Measurements from ENCODE around the gene DYNC2H1.

Gene DYNC2H1

DNA sequence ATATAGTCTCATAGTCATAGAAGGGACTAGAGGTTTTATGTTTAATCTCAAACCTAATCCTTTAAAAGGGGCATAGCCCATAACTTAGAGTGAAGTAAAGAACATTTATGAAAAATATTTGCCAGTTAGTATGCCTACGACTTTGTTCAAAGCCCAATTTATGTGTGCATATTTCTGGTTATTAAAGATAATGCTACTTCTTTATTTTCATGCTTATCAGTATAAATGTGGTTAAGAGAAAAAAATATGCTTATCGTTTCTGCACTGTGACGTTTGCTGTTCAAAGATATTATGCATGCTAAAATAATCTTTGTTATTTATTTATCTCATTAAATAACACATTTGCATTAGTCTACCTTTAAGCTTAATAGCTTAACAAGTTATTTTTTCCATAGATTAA lies 343.9 kb downstream of the DYNC2H1 start:
- DNase-seq (ENCODE audit: low read depth in 2 of 2): no peak

DNA sequence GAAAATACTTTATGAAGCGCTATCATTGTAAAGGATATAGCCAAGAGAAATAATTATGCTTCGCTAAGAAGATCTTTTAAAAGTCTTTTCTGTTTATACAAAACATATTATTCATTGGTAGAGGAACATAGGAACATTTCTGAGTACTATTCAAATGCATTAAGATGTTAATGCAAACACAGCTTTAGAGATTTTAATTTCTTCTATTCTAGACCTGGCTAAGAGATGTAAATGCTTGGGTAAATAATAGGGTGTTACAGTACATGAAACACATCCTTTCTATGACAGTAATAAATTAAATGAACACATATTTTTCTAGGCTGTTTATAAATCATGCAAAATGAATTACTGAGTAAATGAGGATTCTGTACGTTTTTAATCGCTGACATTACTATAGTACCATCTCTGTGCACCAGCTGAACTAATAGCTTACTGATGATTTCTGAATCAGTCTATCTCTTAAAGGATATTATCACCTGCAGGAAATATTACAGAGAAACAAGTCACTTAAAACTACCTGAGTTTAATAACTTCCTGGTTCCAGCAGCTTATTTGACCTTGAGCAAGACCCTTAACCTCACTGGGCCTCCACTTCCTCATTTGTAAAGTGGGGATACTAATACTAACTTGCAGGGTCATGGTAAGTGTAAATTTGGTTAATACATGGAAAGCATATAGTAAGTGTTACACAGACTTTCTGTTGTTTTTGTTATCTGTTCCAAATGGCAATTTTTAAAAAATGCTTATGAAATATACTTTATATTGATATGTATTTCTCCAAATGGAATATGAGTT lies 344.9 kb downstream of the DYNC2H1 start:
- no peak for DNase-seq (ENCODE audit: low read depth in 2 of 2)

DNA sequence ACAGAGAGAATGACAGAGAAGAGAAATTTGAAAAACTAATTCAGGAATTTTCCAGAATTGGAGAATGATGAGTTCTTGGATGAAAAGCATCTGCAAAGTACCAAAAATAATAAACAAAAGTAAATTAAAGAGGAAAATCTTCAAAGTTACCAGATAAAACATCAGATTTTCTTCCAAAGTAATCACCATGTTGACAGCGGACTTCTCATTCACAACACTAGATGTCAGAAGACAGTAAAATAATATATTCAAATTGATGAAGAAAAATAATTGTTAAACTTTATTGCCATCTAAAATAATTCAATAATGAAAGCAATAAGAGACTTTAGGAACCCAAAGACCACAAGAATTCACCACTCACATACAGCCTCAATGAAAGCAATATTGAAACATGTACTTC lies 355.2 kb downstream of the DYNC2H1 start:
- no peak for DNase-seq (ENCODE audit: low read depth in 2 of 2)

DNA sequence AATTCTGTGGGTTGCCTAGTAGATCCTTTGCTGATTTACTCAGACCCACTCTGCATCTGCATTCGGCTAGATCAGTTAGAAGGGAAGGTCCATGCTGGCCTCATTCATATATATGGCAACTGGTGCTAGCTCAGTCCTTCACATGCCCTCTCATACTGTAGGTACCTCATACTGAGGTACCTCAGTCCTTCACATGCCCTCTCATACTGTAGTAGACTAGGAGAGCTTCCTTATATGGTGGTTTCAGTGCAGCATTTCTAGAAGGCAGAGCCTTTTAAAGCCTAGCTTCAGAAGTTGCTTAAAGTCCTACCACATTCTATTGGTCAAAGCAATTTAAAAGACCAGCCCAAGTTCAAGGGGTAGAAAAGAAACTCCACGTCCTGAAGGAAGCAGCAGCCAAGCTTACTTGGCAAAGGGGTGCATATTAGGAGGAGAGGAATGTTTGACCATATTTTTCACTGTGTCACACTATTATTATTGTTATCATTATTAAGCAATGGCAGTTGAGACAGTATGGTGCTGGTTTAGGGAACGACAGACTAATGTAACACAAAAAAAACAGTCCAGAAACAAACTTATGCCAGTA lies 356.4 kb downstream of the DYNC2H1 start:
- no peak for DNase-seq (ENCODE audit: low read depth in 2 of 2)

DNA sequence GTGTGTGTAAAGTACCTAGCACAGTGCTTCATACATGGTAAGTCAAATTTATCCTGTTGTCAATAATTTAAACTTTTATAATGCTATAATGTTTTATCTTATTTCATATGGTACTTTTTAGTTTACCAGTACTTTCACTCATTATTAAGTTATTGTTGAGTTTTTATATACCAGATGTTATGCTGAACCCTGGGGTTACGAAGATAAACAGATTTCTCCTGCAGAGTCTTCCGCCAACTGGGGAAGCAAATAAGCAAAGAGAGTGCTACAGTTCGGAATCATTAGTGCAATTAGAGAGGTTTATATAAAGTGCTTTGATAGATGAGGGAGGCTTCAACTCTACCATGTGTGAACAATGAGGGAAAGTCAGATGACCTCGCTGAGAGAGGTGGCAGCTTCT lies 362.3 kb downstream of the DYNC2H1 start:
- DNase-seq (ENCODE audit: low read depth in 2 of 2): no peak

DNA sequence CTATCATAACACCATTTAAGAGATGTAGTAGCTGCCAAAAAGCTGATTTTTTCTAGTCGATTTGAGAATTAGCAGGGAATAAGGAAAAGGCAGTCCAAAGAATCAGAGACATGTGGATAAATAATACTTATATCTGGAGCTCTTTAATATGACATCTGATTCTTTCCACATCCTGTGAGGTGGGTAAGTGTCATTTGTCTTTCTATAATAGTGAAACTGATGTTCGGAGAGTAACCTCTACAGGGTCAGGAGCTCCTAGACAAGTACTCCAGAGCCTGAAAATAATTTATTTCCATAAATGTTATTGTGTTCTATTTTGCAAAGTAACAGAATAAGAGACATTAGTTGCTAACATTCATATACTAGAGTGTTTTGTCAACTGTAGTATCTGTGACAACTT lies 367.6 kb downstream of the DYNC2H1 start:
- no peak for DNase-seq (ENCODE audit: low read depth in 2 of 2)

DNA sequence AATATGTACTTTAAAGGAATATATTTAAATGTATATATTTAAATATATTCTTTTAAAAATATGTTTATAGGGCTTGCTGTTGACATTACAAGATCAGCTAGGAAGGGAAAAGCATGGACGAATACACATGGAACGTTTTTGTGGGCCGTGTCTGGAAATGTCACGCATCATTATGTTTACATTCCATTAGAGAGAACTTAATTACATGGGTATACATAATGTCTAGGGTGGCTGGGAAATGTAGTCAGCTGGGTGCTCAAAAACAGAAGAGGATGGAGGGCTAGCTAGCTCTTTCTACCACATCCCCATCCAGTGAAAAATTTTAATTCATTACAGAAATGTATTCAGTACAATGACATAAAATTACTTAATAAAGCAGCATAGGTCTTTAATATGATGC lies 371.2 kb downstream of the DYNC2H1 start:
- no peak for DNase-seq (ENCODE audit: low read depth in 2 of 2)

DNA sequence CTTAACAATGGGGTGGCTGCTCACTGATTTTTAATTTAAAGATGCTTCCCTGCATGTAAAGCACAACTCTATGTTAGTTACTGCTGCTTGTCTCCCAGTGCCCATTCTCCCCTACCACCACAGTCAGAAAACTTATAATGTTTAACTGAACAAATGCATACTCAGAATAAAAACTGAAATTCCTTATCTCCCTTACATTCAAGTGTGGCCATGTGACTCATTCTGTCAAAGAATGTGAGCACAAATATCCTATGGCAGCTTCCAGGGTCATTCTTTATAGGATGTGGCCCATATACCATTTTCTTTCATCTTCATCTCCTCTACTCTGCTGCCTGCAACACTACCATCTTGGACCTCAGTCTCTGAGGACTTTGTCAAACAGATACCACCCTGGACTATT lies 374.8 kb downstream of the DYNC2H1 start:
- no peak for DNase-seq (ENCODE audit: low read depth in 2 of 2)

DNA sequence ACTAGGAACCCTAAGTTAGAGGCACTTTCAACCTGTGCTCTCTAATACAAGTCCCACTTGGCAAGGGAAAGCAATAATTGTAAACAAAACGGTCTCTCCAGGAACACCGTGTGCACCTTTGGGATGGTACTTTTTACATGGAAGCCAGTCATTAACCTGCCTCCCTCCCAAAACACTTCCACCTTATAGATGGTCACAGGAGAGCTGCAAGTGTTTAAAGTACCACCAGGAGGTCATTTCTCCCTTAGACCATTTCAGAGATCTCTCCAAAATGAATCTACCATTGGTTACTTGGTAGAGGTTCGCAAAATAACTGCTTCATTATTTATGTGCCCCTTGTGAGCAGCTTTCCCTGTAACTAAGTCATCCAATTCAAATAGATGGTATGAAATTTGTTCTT lies 375.3 kb downstream of the DYNC2H1 start:
- no peak for DNase-seq (ENCODE audit: low read depth in 2 of 2)

DNA sequence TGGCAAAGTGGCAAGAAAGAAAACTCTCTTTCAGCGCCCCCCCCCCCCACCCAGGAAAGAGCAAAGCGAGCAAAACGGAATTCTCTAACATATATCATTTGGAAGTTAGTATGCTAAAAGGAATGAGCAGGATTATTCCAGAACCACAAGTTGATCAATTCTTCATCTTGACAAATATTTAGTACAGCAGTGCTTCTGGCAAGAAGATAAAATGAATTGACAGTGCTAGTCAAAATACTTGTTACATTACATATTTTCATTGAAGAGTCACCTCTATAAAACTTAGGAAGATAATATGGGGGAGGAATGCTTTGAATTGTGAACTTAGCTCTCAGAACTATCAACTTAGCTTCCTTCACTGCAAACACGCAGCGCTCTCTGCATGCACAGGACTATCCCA lies 377.4 kb downstream of the DYNC2H1 start:
- DNase-seq (ENCODE audit: low read depth in 2 of 2): no peak

DNA sequence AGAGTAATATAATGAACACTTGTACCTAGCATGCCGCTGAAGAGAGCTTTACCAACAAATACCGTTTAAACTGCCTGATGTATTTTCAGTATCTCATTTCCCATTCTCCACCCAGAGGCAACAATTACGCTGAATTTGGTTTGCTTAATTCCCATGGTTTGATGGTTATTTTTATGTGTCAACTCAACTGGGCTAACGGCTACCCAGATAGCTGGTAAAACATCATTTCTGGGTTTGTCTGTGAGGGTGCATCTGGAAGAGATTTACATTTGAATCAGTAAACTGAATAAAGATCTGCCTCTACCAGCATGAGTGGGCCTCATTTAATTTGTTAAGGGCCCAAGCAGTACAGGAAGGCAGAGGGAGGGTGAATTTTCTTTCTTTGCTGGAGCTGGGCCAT lies 377.9 kb downstream of the DYNC2H1 start:
- no peak for DNase-seq (ENCODE audit: low read depth in 2 of 2)

DNA sequence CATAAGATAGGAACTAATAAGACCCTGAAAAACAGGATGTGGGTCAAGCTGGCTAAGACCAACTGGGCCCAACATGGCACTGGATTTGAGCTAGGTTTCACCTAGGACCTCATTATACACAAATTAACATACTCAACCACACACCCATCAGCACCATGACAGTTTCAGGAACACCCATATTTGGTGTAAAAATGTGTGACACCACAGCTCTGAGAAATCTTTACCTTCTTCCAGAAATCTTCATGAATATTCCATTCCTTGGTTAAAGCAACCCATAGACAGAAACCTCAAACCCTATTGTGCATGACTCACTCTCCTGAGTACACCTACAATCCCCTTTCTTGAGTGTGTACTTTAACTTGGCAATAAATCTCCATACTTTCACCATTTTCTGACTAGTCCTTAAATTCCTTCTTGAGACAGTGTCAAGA lies 378.8 kb downstream of the DYNC2H1 start:
- no peak for DNase-seq (ENCODE audit: low read depth in 2 of 2)

DNA sequence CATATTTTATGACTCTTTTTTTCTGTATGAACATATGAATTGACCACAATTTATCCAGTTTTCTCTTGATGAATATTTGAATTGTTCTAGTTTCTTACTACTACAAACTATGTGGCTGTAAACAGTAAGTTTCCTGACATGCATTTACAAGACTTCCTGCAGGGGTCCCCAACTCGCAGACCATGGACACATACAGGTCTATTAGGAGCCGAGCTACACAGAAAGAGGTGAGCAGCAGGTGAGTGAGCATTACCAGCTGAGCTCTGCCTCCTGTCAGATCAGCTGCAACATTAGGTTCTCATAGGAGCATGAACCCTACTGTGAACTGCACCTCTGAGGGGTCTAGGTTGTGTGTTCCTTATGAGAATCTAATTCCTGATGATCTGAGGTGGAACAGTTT lies 379.4 kb downstream of the DYNC2H1 start:
- no peak for DNase-seq (ENCODE audit: low read depth in 2 of 2)

DNA sequence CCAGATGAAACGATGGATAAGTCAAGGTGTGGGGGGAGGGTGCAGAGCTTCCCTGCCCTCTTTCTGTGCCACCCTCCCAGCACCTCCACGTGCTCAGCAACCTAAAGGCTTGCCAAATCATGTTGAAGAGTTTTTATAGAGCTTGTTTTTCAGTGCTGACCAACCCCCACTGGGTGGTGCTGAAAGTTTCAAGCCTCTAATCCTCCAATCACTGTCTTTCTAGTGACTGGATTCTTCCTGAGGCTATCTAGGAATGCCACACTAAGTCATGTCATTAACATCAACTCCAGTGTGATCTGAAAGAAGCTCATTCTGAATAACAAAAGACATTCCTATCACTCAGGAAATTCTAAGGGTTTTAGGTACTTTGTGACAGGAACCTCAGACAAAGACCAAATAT lies 382.6 kb downstream of the DYNC2H1 start:
- DNase-seq (ENCODE audit: low read depth in 2 of 2): no peak

DNA sequence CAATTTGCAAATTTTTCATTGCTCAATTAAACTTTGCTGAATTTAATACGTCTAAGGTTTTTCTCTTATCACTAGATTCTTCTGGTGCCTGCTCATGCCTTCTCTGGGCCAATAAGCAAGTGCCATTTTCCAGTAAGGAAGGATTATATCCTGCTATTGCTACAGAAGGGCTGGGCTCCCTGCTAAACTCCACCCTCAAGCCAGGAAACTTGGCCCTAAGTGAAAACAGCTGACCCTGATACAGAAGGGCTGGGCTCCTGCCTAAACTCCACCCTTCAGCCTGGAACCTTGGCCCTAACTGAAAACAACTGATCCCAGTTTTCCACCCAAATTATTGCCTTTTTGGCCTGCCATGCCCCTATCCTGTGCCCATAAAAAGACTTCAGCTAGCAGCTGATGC lies 385.3 kb downstream of the DYNC2H1 start:
- DNase-seq (ENCODE audit: low read depth in 2 of 2): no peak

DNA sequence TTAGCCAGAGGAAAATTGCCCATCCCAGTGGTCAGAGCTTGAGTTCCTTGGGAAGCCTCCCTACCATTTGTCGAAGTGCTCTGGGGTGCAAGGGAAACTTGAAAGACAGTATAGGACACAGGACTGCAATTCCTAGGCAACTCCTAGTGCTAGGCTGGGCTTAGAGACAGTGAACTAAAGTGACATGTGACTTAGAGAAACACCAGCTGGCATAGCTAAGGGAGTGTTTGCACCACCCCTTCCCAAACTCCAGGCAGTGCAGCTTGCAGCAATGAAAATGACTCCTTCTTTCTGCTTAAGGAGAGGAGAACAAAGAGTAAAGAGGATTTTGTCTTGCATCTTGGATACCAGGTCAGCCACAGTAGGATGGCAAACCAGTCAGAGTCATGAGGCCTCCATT lies 388.0 kb downstream of the DYNC2H1 start:
- no peak for DNase-seq (ENCODE audit: low read depth in 2 of 2)

DNA sequence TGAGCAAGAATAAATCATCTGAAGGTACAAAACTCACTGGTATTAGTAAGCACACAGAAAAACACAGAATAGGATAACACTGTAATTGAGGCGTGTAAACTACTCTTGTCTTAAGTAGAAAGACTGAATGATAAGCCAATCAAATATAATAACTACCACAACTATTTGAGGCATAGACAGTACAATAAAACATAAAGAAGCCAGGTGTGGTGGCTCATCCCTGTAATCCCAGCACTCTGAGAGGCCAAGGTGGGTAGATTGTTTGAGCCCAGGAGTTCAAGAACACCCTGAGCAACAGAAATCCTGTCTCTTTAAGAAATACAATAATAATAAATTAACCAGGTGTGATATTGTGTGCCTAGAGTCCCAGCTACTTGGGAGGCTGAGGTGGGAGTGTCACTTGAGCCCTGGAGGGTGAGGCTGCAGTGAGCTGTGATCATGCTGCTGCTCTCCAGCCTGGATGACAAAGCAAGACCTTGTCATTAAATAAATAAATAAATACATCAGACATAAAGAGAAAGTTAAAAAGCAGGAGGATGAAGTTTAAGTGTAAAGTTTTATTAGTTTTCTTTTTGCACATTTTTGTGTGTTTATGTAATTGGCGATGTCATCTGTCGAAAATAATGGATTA lies 390.6 kb downstream of the DYNC2H1 start:
- DNase-seq (ENCODE audit: low read depth in 2 of 2): no peak

DNA sequence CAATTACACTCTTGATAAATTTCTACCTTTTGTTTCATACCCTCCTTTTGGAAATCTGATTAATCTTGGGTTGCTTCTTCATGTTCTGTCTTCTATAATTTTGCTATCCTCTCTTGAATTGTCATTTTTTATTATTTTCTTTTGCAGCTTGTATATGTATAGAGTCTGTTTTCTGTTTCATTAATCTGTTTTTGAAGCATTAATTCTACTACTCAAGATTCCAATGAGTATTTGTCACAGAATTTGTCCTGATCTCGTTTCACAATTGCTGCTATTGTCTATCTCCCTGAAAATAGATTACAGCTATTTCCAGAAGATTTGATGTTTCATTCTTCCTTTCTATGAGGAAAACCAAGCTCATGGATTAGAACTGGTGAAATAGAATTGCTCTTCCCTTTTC lies 406.1 kb downstream of the DYNC2H1 start:
- DNase-seq (ENCODE audit: low read depth in 2 of 2): no peak

DNA sequence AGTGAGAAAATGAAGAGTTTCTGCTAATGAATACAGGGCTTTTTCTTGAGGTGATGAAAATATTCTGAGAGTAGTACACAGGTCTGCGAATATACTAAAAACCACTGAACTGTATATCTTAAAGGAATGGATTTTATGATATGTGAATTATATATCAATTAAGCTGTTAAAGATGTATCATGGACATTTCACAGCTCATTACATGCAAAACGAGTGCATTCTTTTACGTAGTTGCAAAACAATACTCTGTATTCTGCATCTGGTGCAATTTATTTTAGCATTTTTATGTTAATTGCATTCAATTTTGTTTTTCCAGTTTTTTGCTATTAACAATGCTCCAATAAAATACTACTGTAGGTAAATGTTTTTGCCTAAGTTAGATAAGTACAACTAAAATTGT lies 411.6 kb downstream of the DYNC2H1 start:
- no peak for DNase-seq (ENCODE audit: low read depth in 2 of 2)

DNA sequence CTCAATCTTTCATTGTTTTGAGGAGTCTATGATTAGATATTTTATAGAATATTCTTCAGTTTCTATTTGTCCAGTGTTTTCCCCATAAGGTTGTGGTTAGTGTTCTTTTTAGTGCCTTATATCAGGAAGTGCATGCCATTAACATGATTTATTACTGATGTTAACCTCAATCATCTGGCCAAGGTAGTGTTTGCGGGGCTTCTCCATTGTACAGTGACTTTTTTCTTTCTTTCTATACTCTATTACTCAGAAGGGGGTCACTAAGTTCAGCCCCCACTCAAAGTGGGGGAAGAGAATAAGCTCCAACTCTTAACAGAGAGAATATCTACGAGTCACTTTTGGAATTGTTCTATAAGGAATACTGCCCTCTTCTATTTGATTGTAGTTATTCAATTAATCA lies 415.8 kb downstream of the DYNC2H1 start:
- no peak for DNase-seq (ENCODE audit: low read depth in 2 of 2)

DNA sequence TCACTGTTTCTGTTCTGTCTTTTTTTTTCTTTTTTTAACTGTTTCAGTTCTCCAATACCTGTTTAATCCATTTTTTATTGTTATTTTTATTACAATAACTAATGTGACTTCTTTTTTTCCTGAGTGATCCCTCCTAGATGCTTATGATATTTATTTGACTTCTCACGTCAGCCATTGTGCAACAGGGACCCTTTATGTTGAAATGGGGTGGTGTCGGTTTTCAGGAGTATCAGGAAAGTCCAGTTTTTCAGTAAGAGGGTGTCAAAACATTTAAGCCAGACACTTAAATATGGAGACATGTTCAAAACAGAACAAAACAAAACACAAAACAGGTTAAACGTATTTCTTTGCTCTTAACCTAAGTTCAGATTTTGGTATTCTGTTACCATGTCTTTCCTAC lies 418.8 kb downstream of the DYNC2H1 start:
- DNase-seq (ENCODE audit: low read depth in 2 of 2): no peak

DNA sequence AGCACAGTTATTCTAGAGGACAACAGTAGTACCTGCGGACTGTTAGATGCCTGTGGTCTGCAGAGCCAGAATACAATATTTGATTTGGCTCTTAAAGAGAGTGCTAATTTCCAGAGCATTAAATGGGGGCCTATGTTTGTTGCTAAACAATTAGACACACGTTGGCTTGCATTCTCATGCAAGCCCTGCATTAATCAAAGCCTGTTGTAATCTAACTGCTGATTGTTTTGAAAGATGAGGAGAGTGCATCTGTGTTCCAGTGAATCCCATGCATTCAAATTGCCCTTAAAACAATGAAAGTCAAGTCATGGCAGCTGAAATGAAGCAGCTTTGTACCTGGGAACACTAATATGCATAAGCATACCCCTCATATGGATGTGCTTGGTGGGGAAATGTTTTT lies 419.4 kb downstream of the DYNC2H1 start:
- no peak for DNase-seq (ENCODE audit: low read depth in 2 of 2)

DNA sequence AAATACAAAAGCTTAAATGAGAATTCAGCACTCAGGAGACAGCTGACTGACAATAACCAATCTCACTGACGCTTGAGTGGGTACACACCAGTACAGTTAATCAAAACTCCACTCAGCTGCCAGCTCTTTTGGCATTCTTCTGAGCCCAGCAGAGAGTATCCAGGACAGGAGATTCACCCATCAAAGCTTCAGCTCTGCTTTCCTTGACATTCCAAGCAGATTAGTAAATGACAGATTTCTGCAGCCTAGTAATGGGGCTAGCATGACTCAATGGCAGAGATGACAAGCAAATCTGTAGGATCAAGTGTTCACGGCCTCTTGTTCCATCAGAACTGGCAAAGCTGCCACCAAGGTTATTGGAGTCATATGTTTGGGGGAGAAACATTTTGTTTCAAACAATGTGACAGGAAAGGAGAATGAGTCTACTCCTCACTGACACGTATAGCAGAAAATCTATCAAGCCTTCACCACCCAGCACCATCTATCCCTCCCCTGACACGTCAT lies 420.0 kb downstream of the DYNC2H1 start:
- no peak for DNase-seq (ENCODE audit: low read depth in 2 of 2)

Data from stimulated activated CD4-positive, alpha-beta T cell treated with anti-CD3 and anti-CD28 coated beads, Interleukin-1b, Interleukin-23, amount 100 ng/mL, for 4 hours (primary cell).